A549 (cell line): ENCODE measurements around the gene LRCH1. TPM values are rescaled to one million over a fixed set of nuclear protein-coding genes. Genes with fewer than 3 reads are reported as not detected.
A peak's percentile ranks its signal among the peaks of the same experiment; 100 is the strongest.

Experiments
- ATAC-seq, 2 experiments: fragments of 200-7000 bp in 1 of 2; fragments of >200 bp in 1 of 2; cut with Nextera tagmentation in 1 of 2; cut with Tn5 transposase in 1 of 2; 3 replicates each; pipeline versions ENCODE4 v1.8.0 to v1.9.1; 2018 to 2020; ENCODE audit warnings: mild to moderate bottlenecking in 1 of 2, moderate library complexity in 1 of 2
- CTCF ChIA-PET: fragments of 300-600 bp; sonication (Branson Sonifier 250); formaldehyde crosslinking; extraction: SDS; loops from one replicate; lab custom pipeline; 2021; ENCODE audit warnings: antibody characterized with exemption, inconsistent platforms; lab: Yijun Ruan, JAX
- POLR2A ChIA-PET: fragments of 350-600 bp; formaldehyde crosslinking; extraction: SDS; loops from one replicate; lab custom pipeline; 2021; ENCODE audit warnings: antibody characterized with exemption, inconsistent platforms; lab: Yijun Ruan, JAX
- DNase-seq, 2 experiments: peaks; one replicate each; pipeline versions ENCODE4 v3.0.0 to v3.0.0-alpha.2; 2011 to 2016; ENCODE audit warnings: low read depth in 1 of 2, low spot score in 1 of 2
- FAIRE-seq: peaks from 2 replicates; lab custom pipeline; 2011; peaks lifted over from hg19 to GRCh38; lab: Jason Lieb, UNC
- H3K27ac ChIP-seq, 2 experiments: fragments of >200 bp; sonication (Bioruptor Twin); formaldehyde crosslinking; 3 replicates each; pipeline ENCODE4 v1.5.1; 2016 to 2017
- H3K4me1 ChIP-seq: fragments of >200 bp; sonication (Bioruptor Twin); formaldehyde crosslinking; 3 replicates; pipeline ENCODE4 v1.6.1; 2016
- H3K4me2 ChIP-seq: fragments of >200 bp; sonication (Bioruptor Twin); formaldehyde crosslinking; 3 replicates; pipeline ENCODE4 v1.6.1; 2016
- H3K4me3 ChIP-seq: fragments of >200 bp; sonication (Bioruptor Twin); formaldehyde crosslinking; 3 replicates; pipeline ENCODE4 v1.5.1; 2016
- H3K9me3 ChIP-seq: fragments of >200 bp; sonication (Bioruptor Twin); formaldehyde crosslinking; 3 replicates; pipeline ENCODE4 v1.6.1; 2016
- ATOH8 ChIP-seq: fragments of 250-450 bp; sonication (Bioruptor Pico); IDR thresholded peaks from 2 replicates; pipeline ENCODE4 v1.5.0; 2020; ENCODE audit warnings: low read depth, mild to moderate bottlenecking, moderate library complexity
- BCL3 ChIP-seq: fragments of >200 bp; sonication (Bioruptor Twin); formaldehyde crosslinking; IDR thresholded peaks from 3 replicates; pipeline ENCODE4 v1.6.1; 2016
- CBX2 ChIP-seq: fragments of 200-600 bp; sonication (generic); IDR thresholded peaks from 2 replicates; pipeline ENCODE4 v1.6.1; 2016; ENCODE audit warnings: low read depth, mild to moderate bottlenecking, borderline replicate concordance
- CBX8 ChIP-seq: fragments of 200-600 bp; sonication (generic); IDR thresholded peaks from 2 replicates; pipeline ENCODE4 v1.6.1; 2016
- CEBPB ChIP-seq, 2 experiments: fragments of >200 bp in 1 of 2; sonication (Bioruptor Twin) in 1 of 2; formaldehyde crosslinking in 1 of 2; IDR thresholded peaks; 2 replicates each; pipeline ENCODE4 v1.6.1; 2012 to 2016
- CHD2 ChIP-seq: fragments of 150-350 bp; IDR thresholded peaks from 2 replicates; pipeline ENCODE4 v1.6.1; 2014; ENCODE audit warnings: low read length; ENCODE audit not compliant: partially characterized antibody
- CHD4 ChIP-seq: fragments of 200-600 bp; sonication (generic); IDR thresholded peaks from 2 replicates; pipeline ENCODE4 v1.6.1; 2016; ENCODE audit warnings: antibody characterized with exemption, mild to moderate bottlenecking, borderline replicate concordance
- EHMT2 ChIP-seq: fragments of 200-600 bp; sonication (generic); IDR thresholded peaks from 2 replicates; pipeline ENCODE4 v1.6.1; 2016; ENCODE audit warnings: antibody characterized with exemption, low read depth, mild to moderate bottlenecking, moderate library complexity
- EP300 ChIP-seq, 2 experiments: fragments of >200 bp; sonication (Bioruptor Twin); formaldehyde crosslinking; IDR thresholded peaks; 2 replicates in 1 of 2; 3 replicates in 1 of 2; pipeline ENCODE4 v1.6.1; 2016 to 2017
- ESRRA ChIP-seq: fragments of 150-350 bp; IDR thresholded peaks from 2 replicates; pipeline ENCODE4 v1.6.1; 2014; ENCODE audit warnings: mild to moderate bottlenecking, low read length, borderline replicate concordance
- FOSB ChIP-seq: fragments of 250-450 bp; sonication (Bioruptor Pico); IDR thresholded peaks from 2 replicates; pipeline ENCODE4 v1.5.0; 2020; ENCODE audit warnings: mild to moderate bottlenecking, moderate library complexity
- FOXS1 ChIP-seq: fragments of 250-450 bp; sonication (Bioruptor Pico); IDR thresholded peaks from 2 replicates; pipeline ENCODE4 v1.5.0; 2020; ENCODE audit warnings: mild to moderate bottlenecking, moderate library complexity
- HES2 ChIP-seq: fragments of >200 bp; sonication (Bioruptor Twin); formaldehyde crosslinking; IDR thresholded peaks from 2 replicates; pipeline ENCODE4 v1.6.1; 2016
- HOXB13 ChIP-seq: fragments of 250-450 bp; sonication (Bioruptor Pico); IDR thresholded peaks from 2 replicates; pipeline ENCODE4 v1.5.0; 2020; ENCODE audit warnings: low read depth, mild to moderate bottlenecking, moderate library complexity
- JUNB ChIP-seq: fragments of >200 bp; sonication (Bioruptor Twin); formaldehyde crosslinking; IDR thresholded peaks from 2 replicates; pipeline ENCODE4 v1.6.1; 2016
- KDM1A ChIP-seq: fragments of 200-600 bp; sonication (generic); IDR thresholded peaks from 2 replicates; pipeline ENCODE4 v1.6.1; 2016; ENCODE audit warnings: low read depth, mild to moderate bottlenecking
- KDM5A ChIP-seq: fragments of 200-600 bp; sonication (generic); IDR thresholded peaks from 2 replicates; pipeline ENCODE4 v1.6.1; 2016; ENCODE audit warnings: antibody characterized with exemption, mild to moderate bottlenecking
- MAX ChIP-seq: IDR thresholded peaks from 2 replicates; pipeline ENCODE4 v1.6.1; 2012
- MAZ ChIP-seq: fragments of 150-350 bp; IDR thresholded peaks from 2 replicates; pipeline ENCODE4 v1.6.1; 2014; ENCODE audit warnings: antibody characterized with exemption, low read depth, low read length, borderline replicate concordance
- MYC ChIP-seq: IDR thresholded peaks from 2 replicates; pipeline ENCODE4 v1.6.1; 2012; ENCODE audit warnings: mild to moderate bottlenecking, inconsistent platforms, low read length, improper control_type of control experiment, borderline replicate concordance
- NPAS2 ChIP-seq: fragments of 250-450 bp; sonication (Bioruptor Pico); IDR thresholded peaks from 2 replicates; pipeline ENCODE4 v1.8.0; 2022; ENCODE audit warnings: mild to moderate bottlenecking, moderate library complexity, borderline replicate concordance
- PHF8 ChIP-seq: fragments of 200-600 bp; sonication (generic); IDR thresholded peaks from 2 replicates; pipeline ENCODE4 v1.6.1; 2016; ENCODE audit warnings: low read depth, mild to moderate bottlenecking, antibody characterized with exemption, moderate library complexity, borderline replicate concordance
- POLR2AphosphoS2 ChIP-seq: conservative IDR thresholded peaks from 2 replicates; pipeline ENCODE4 v1.6.1; 2012; ENCODE audit warnings: low read length, improper control_type of control experiment, inconsistent platforms
- RARB ChIP-seq: fragments of 250-450 bp; sonication (Bioruptor Pico); IDR thresholded peaks from 2 replicates; pipeline ENCODE4 v1.8.0; 2021; ENCODE audit warnings: mild to moderate bottlenecking, moderate library complexity
- RCOR1 ChIP-seq: fragments of 150-350 bp; IDR thresholded peaks from 2 replicates; pipeline ENCODE4 v1.6.1; 2014; ENCODE audit warnings: antibody characterized with exemption, low read length, low read depth
- RFX5 ChIP-seq: fragments of 450-650 bp; IDR thresholded peaks from 2 replicates; pipeline ENCODE4 v1.7.1; 2014; ENCODE audit warnings: antibody characterized with exemption, mild to moderate bottlenecking, moderate library complexity
- RNF2 ChIP-seq: fragments of 200-600 bp; sonication (generic); IDR thresholded peaks from 2 replicates; pipeline ENCODE4 v1.6.1; 2016; ENCODE audit warnings: low read depth, mild to moderate bottlenecking, antibody characterized with exemption, moderate library complexity, borderline replicate concordance
- SMC3 ChIP-seq: fragments of >200 bp; sonication (Bioruptor Twin); formaldehyde crosslinking; IDR thresholded peaks from 3 replicates; pipeline ENCODE4 v1.6.1; 2018; ENCODE audit warnings: inconsistent platforms
- ZNF302 ChIP-seq: fragments of 250-450 bp; sonication (Bioruptor Pico); IDR thresholded peaks from 2 replicates; pipeline ENCODE4 v1.9.0; 2021; ENCODE audit warnings: inconsistent platforms, mild to moderate bottlenecking, moderate library complexity
- WGBS: methylation state at CpG from one replicate; pipeline ENCODE4 v1.1.6; 2017; ENCODE audit errors: missing lambda C conversion rate; 5-methylcytosine and 5-hydroxymethylcytosine counted together
- polyA plus RNA-seq, 4 experiments: library from polyadenylated mRNA; depleted of rRNA in 3 of 4; stranded (reverse); fragments of >200 nt; fragmentation: RNase III in 1 of 4; extraction: RNeasy Plus Mini Kit Qiagen cat#74134 plus additional on column Dnase treatment in 1 of 4; gene quantifications; 2 replicates in 3 of 4; 3 replicates in 1 of 4; pipeline ENCODE4 v1.2.3, GENCODE V29; 2011 to 2017

LRCH1 gene
- polyA plus RNA-seq, 2 of the 4 experiments (the other 2 are of a cell fraction), result 8.5 to 16.4 TPM

DNA sequence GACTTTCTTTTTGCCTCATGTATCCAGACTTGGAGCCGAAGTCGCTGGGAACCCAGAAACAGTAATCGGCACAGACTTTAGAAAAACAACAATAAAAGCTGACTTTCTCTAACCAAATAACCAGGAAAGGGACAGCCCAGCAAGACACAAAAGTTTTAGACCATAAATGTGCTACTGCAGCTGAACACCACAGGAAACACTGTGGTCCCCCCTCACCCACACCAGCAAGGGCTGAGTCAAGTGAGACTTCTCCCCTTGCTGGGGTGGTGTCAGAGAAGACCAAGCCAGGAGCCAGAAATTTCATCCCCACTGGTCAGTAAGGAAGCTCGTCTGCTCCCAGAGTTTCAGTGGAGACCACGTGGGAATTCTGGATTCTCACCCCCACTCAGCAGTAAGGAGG, 173.4 kb downstream of the LRCH1 start:
- H3K9me3 ChIP-seq, result no peaks in the 10 kb centered on the region
- no peak overlapping the region for H3K4me3 ChIP-seq
- 99% methylated on average over 5 of the region's 5 CpGs for WGBS
- no peak for TF ChIP-seq KDM5A
- no peak for TF ChIP-seq KDM1A
- TF ChIP-seq EP300 (IDR thresholded peaks at IDR 0.05), result no peak
- TF ChIP-seq ATOH8, result no peak
- no peak for TF ChIP-seq MAZ
- no peak for TF ChIP-seq RCOR1
- no peak for TF ChIP-seq FOSB
- ATAC-seq (no peak), DNase-seq (no peak), FAIRE-seq (no peak)
- no peaks in the 10 kb centered on the region for H3K4me1 ChIP-seq
- CTCF ChIA-PET, result no interaction called here
- POLR2A ChIA-PET, result no interaction called here
- H3K27ac ChIP-seq, result no peak overlapping the region
- no peak overlapping the region for H3K4me2 ChIP-seq

DNA sequence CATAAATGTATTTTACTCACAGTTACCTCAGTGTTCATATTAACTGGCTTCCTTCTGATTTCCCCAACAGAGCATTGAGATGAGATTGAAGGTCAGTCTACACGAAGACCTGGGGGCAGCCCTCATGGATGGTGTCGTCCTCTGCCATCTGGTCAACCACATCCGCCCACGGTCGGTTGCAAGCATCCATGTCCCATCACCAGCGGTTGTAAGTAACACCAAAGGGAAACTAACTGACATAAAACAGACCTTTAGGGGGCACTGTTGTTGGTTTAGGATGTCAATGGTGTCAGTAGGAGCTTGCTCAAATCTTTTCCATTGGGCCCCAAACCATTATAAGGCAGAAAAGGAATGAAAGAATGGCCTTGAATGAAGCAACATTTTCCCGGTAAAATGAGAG, 175.8 kb downstream of the LRCH1 start:
- FAIRE-seq (no peak), DNase-seq (peak; percentile 1 to 40), ATAC-seq (peak in 1 of 2 experiments; percentile 43; a peak in 1 of 6 replicates)
- ChIA-PET POLR2A (no interaction called here), CTCF (interaction anchor here (1.3 kb wide), 1 partner anchor 177 kb away, joined by 3 read pairs; no protein-coding TSS in a partner anchor)
- no peak overlapping the region for H3K4me3 ChIP-seq
- no peak for TF ChIP-seq ESRRA
- no peak for TF ChIP-seq CBX2
- TF ChIP-seq CEBPB (IDR thresholded peaks at IDR 0.05), result no peak
- TF ChIP-seq PHF8, result no peak
- TF ChIP-seq RARB (CRISPR knock-in tag), result no peak
- no peak for TF ChIP-seq RNF2
- no peak for TF ChIP-seq BCL3
- TF ChIP-seq MYC, result no peak
- no peak for TF ChIP-seq CBX8
- TF ChIP-seq FOXS1 (CRISPR knock-in tag), result no peak
- TF ChIP-seq EHMT2, result no peak
- no peak for TF ChIP-seq JUNB
- TF ChIP-seq POLR2AphosphoS2, result no peak
- TF ChIP-seq RFX5, result no peak
- TF ChIP-seq NPAS2, result no peak
- TF ChIP-seq CHD4, result no peak
- no peak for TF ChIP-seq MAX
- TF ChIP-seq KDM1A, result no peak
- TF ChIP-seq HES2, result no peak
- no peak for TF ChIP-seq RCOR1
- H3K27ac ChIP-seq, result no peak overlapping the region
- H3K4me1 ChIP-seq, result no peaks in the 10 kb centered on the region
- WGBS, result 83% methylated on average over 7 of the region's 7 CpGs
- no peaks in the 10 kb centered on the region for H3K9me3 ChIP-seq
- no peak overlapping the region for H3K4me2 ChIP-seq

DNA sequence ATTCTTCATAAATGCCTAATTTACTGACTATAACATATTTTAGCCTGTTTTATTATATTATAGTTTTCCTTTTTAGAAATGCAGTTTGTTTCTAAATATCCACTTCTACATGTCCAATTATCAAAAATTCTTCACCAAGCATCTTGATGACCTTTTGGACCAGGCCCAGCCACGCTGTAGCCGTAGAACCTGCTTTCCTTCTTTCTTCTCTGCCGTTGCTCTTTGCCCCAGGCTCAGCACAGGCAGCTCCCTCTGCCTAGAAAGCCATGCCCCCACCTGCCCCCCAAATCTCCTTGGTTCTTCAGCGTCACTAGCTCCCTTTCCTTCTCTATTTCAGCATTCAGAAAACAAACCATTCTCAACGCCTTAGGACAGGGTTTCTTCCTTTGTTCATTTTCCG, 178.6 kb downstream of the LRCH1 start:
- WGBS, result 88% methylated on average over 6 of the region's 6 CpGs
- H3K9me3 ChIP-seq, result no peaks in the 10 kb centered on the region
- H3K27ac ChIP-seq, result no peak overlapping the region
- DNase-seq, result no peak
- FAIRE-seq, result no peak
- ChIA-PET CTCF (interaction anchor here (2.7 kb wide), 1 partner anchor 10 kb away, joined by 14 read pairs; no protein-coding TSS in a partner anchor), POLR2A (no interaction called here)
- no peaks in the 10 kb centered on the region for H3K4me1 ChIP-seq
- ATAC-seq, result no peak
- no peak overlapping the region for H3K4me3 ChIP-seq
- H3K4me2 ChIP-seq, result no peak overlapping the region
- TF ChIP-seq HOXB13 (CRISPR knock-in tag) (no peak), SMC3 (no peak), CHD2 (no peak), ZNF302 (CRISPR knock-in tag) (no peak)
